ENCODE data around the gene NTN1.

The NTN1 gene

GRCh38 chr17:9080296-9080914 is 59.1 kb downstream of the NTN1 start:
- H3K4me1 ChIP-seq (ENCODE audit: control insufficient read depth, insufficient read depth, low read length): peaks cover 3% of the 10 kb centered on the region; the same call in 1 of the 2 replicates
- H3K9me3 ChIP-seq (ENCODE audit: control insufficient read depth, insufficient read depth, low read depth, low read length): no peaks in the 10 kb centered on the region
- ChIA-PET CTCF (interaction anchor here (1.0 to 1.2 kb wide), 2 partner anchors 9 to 82 kb away, joined by 3 to 4 read pairs; no protein-coding TSS in a partner anchor), POLR2A (no interaction called here)
- no peak for TF ChIP-seq ZNF791 (tag by site-specific recombination; IDR thresholded peaks at IDR 0.05)
- TF ChIP-seq ZNF449 (tag by site-specific recombination; IDR thresholded peaks at IDR 0.05): peak; percentile 79; the same call in 1 of the 2 replicates
- TF ChIP-seq ZNF121 (tag by site-specific recombination; IDR thresholded peaks at IDR 0.05): no peak
- no peak overlapping the region for H3K4me3 ChIP-seq (ENCODE audit: low read depth, low read length)
- no peaks in the 10 kb centered on the region for H3K36me3 ChIP-seq (ENCODE audit: control insufficient read depth in 2 of 2, insufficient read depth in 1 of 2, low read length in 2 of 2)
- no peak overlapping the region for H3K27ac ChIP-seq (ENCODE audit: extremely low read depth, low read depth, low read length)

- CTCF ChIA-PET: interaction anchor here (1.0 to 1.2 kb wide), 2 partner anchors 10 to 82 kb away, joined by 3 to 4 read pairs; no protein-coding TSS in a partner anchor
- Histone ChIP-seq H3K9me3 (ENCODE audit: control insufficient read depth, insufficient read depth, low read depth, low read length) (no peaks in the 10 kb centered on the region), H3K27ac (ENCODE audit: extremely low read depth, low read depth, low read length) (no peak overlapping the region), H3K4me1 (ENCODE audit: control insufficient read depth, insufficient read depth, low read length) (peaks cover 3% of the 10 kb centered on the region; the same call in 1 of the 2 replicates), H3K4me3 (ENCODE audit: low read depth, low read length) (no peak overlapping the region), H3K36me3 (ENCODE audit: control insufficient read depth in 2 of 2, insufficient read depth in 1 of 2, low read length in 2 of 2) (no peaks in the 10 kb centered on the region)
- TF ChIP-seq ZBTB1 (tag by site-specific recombination; IDR thresholded peaks at IDR 0.05): no peak
- no peak for TF ChIP-seq ZSCAN4 (tag by site-specific recombination; IDR thresholded peaks at IDR 0.05)
- TF ChIP-seq MYNN (tag by site-specific recombination; IDR thresholded peaks at IDR 0.05; ENCODE audit: borderline replicate concordance): no peak
- POLR2A ChIA-PET: interaction anchor here (0.5 kb wide), 1 partner anchor 1519 kb away, joined by 3 read pairs; no protein-coding TSS in a partner anchor
Measured at GRCh38 chr17:9080983-9081382, 59.7 kb downstream of the NTN1 start.

GRCh38 chr17:9086577-9086976 is 65.3 kb downstream of the NTN1 start:
- POLR2A ChIA-PET: no interaction called here
- peaks cover 3% of the 10 kb centered on the region; the same call in 1 of the 2 replicates for H3K4me1 ChIP-seq (ENCODE audit: control insufficient read depth, insufficient read depth, low read length)
- no peak overlapping the region for H3K4me3 ChIP-seq (ENCODE audit: low read depth, low read length)
- CTCF ChIA-PET: interaction anchor here (1.3 kb wide), 1 partner anchor 29 kb away, joined by 3 read pairs; no protein-coding TSS in a partner anchor
- no peak overlapping the region for H3K27ac ChIP-seq (ENCODE audit: extremely low read depth, low read depth, low read length)
- peak; percentile 75 for TF ChIP-seq ZNF513 (tag by site-specific recombination; IDR thresholded peaks at IDR 0.05)
- TF ChIP-seq ZNF629 (tag by site-specific recombination; IDR thresholded peaks at IDR 0.05): 0 out of 2 replicates have a peak, but pooled peaks have one; percentile 30
- TF ChIP-seq RBAK (tag by site-specific recombination; IDR thresholded peaks at IDR 0.05): 0 out of 2 replicates have a peak, but pooled peaks have one; percentile 31
- TF ChIP-seq ATF2 (tag by site-specific recombination; IDR thresholded peaks at IDR 0.05; ENCODE audit: low read depth): peak; percentile 62; the same call in 1 of the 2 replicates
- peak; percentile 88; the same call in 1 of the 2 replicates for TF ChIP-seq ZNF658 (tag by site-specific recombination; IDR thresholded peaks at IDR 0.05)
- TF ChIP-seq ZNF529 (tag by site-specific recombination; IDR thresholded peaks at IDR 0.05; ENCODE audit: insufficient replicate concordance): no peak
- peak; percentile 78; the same call in 1 of the 2 replicates for TF ChIP-seq ZNF311 (tag by site-specific recombination; IDR thresholded peaks at IDR 0.05; ENCODE audit: borderline replicate concordance)
- TF ChIP-seq SALL2 (tag by site-specific recombination; IDR thresholded peaks at IDR 0.05; ENCODE audit: borderline replicate concordance): 0 out of 2 replicates have a peak, but pooled peaks have one; percentile 36
- no peak for TF ChIP-seq MZF1 (tag by site-specific recombination; IDR thresholded peaks at IDR 0.05; ENCODE audit: borderline replicate concordance)
- H3K9me3 ChIP-seq (ENCODE audit: control insufficient read depth, insufficient read depth, low read depth, low read length): no peaks in the 10 kb centered on the region
- peaks cover 0 to 7% of the 10 kb centered on the region in 2 experiments; a peak in 2 of 3 replicates for H3K36me3 ChIP-seq (ENCODE audit: control insufficient read depth in 2 of 2, insufficient read depth in 1 of 2, low read length in 2 of 2)

Data from HEK293 (cell line).